ENCODE data around the gene RIMBP3C. TPM values are rescaled to one million over a fixed set of nuclear protein-coding genes. Genes with fewer than 3 reads are reported as not detected.
A peak's percentile ranks its signal among the peaks of the same experiment; 100 is the strongest.
"Not testable (repeated sequence)": the region's sequence is repeated elsewhere in the genome, so short reads cannot be mapped to it uniquely, and the experiment has no call there.

Gene RIMBP3C
- total RNA-seq, result 0.12 TPM in 1 of 2 replicates, not detected in the other

- not testable (repeated sequence) for DNase-seq (ENCODE audit: low read depth); H3K4me3 ChIP-seq (ENCODE audit: low read depth, low read length)
Measured at GRCh38 chr22:21551361-21551760, at the start of gene RIMBP3C. RIMBP3C (minus strand) TSS chr22:21551461; CDS start chr22:21550976, 485 bp downstream.

GRCh38 chr22:21599053-21599893 lies 48.0 kb upstream of the RIMBP3C start:
- H3K4me3 ChIP-seq (ENCODE audit: low read depth, low read length), result no peak overlapping the region
- TF ChIP-seq CTCF (conservative IDR thresholded peaks at IDR 0.05; ENCODE audit: low read depth, low read length), result no peak
- DNase-seq (ENCODE audit: low read depth), result no peak

- no peak for DNase-seq (ENCODE audit: low read depth)
- no peak overlapping the region for H3K4me3 ChIP-seq (ENCODE audit: low read depth, low read length)
- TF ChIP-seq CTCF (conservative IDR thresholded peaks at IDR 0.05; ENCODE audit: low read depth, low read length), result no peak
Measured at GRCh38 chr22:21598302-21598701, 47.0 kb upstream of the RIMBP3C start.

DNA sequence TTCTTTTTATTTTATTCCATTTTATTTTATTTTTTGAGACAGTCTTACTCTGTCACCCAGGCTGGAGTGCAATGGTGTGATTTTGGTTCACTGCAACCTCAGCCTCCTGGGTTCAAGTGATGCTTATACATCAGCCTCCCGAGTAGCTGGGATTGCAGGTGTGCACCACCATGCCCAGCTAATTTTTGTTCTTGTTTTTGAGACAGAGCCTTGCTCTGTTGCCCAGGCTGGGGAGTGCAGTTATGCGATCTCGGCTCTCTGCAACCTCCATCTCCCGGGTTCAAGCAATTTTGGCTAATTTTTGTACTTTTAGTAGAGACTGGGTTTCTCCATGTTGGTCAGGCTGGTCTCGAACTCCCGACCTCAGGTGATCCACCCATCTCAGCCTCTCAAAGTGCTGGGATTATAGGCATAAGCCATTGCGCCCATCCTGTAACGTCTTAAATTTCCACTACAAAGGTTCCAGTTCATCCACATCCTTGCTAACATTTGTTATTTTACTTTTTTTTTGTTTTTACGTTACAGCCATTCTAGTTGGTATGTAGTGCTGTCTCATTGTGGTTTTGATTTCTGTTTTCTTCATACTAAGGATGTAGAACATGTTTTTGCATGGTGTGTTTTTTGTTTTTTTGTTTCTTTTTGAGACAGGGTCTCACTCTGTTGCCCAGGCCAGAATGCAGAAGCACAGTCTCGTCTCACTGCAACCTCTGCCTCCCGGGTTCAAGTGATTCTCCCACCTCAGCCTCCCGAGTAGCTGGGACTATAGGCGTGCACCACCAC lies 45.3 kb upstream of the RIMBP3C start:
- H3K4me3 ChIP-seq (ENCODE audit: low read depth, low read length); DNase-seq (ENCODE audit: low read depth): not testable (repeated sequence)

GRCh38 chr22:21594865-21595452 lies 43.7 kb upstream of the RIMBP3C start:
- TF ChIP-seq CTCF (conservative IDR thresholded peaks at IDR 0.05; ENCODE audit: low read depth, low read length), result no peak
- DNase-seq (ENCODE audit: low read depth), result no peak
- no peak overlapping the region for H3K4me3 ChIP-seq (ENCODE audit: low read depth, low read length)

DNA sequence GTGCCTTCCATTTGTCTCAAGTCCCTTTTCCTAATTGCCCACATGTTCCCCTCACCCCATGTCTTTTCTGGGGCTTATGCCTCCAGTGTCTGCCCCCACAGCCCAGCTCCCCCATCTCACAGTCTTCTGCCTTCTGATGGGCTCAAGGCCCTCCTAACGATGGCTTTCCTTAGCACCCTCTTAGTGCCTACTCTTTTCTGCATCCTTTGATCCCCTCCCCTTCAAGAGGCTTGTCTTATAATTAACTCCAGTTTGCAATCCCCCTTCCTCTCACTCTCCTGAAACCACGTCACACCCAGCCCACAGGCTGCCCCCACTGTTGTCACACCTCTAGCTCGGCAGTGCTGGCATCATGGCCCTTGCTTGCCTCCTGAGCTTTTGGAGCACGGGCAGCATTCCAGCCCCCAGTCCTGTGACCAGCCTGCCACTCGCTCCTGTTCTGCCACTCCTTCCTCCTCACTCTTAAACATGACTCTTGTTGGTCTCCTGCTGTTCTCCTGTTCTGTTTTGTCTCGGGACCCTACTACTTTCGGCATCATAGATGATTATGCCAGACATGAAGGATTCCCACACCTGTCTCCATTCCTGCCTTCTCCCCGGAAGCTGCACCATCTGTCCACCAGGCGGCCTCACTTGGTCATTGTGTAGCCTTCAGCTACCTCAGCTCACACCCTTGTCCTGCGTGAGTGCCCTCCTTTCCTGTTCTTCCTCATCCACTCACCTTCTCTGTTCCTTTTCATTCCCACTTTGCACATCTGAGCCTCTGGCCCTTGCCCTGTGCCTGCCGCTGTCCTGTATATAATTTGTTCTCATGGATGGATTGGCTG lies 42.4 kb upstream of the RIMBP3C start:
- TF ChIP-seq CTCF (conservative IDR thresholded peaks at IDR 0.05; ENCODE audit: low read depth, low read length), result peak; percentile 59
- no peak for DNase-seq (ENCODE audit: low read depth)

DNA sequence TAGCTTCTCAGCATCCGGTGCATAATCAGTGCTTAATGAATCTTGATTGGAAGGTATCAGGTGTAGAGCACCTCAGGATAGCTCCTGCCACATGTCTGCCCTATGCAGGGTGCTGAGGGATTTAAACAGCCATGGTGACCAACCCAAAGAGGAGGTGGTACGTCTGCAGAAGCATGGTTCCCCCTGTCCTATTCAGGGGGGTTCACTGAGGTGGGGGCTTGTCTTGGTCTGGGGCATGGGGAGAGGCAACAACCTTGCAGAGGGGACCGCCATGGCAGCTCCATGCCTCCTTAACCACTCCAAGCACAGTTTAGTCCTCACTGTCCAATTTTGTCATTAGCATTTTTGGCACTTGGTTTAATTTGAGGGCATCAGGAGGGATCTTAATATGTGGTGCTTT lies 41.2 kb upstream of the RIMBP3C start:
- no peak for TF ChIP-seq CTCF (conservative IDR thresholded peaks at IDR 0.05; ENCODE audit: low read depth, low read length)
- no peak for DNase-seq (ENCODE audit: low read depth)
- no peak overlapping the region for H3K4me3 ChIP-seq (ENCODE audit: low read depth, low read length)

More for the DNA sequence above, 42.4 kb upstream of the RIMBP3C start:
- H3K4me3 ChIP-seq (ENCODE audit: low read depth, low read length), result no peak overlapping the region
